Nephron progenitor cell (in vitro differentiated cells): ENCODE results near the gene GOLGA8K.
"Not testable (repeated sequence)": the region's sequence is repeated elsewhere in the genome, so short reads cannot be mapped to it uniquely, and the experiment has no call there.

Source experiments
- DNase-seq: peaks from one replicate; pipeline ENCODE4 v3.0.0; 2021
- H3K27ac Mint-ChIP-seq: 2 replicates; pipeline ENCODE4 v1.8.0; 2021; ENCODE audit warnings: mild to moderate bottlenecking, moderate library complexity, mixed read lengths
- H3K27me3 Mint-ChIP-seq: 2 replicates; pipeline ENCODE4 v1.8.0; 2021; ENCODE audit warnings: mild to moderate bottlenecking, low read depth, mixed read lengths; ENCODE audit not compliant: poor library complexity
- H3K36me3 Mint-ChIP-seq: 2 replicates; pipeline ENCODE4 v1.8.0; 2021; ENCODE audit warnings: low read depth, mixed read lengths
- H3K4me1 Mint-ChIP-seq: 2 replicates; pipeline ENCODE4 v1.8.0; 2021; ENCODE audit warnings: mixed read lengths
- H3K4me3 Mint-ChIP-seq: 2 replicates; pipeline ENCODE4 v1.8.0; 2021; ENCODE audit warnings: mild to moderate bottlenecking, moderate library complexity, mixed read lengths
- H3K9me3 Mint-ChIP-seq: 2 replicates; pipeline ENCODE4 v1.8.0; 2021; ENCODE audit warnings: mild to moderate bottlenecking, moderate library complexity, mixed read lengths

The GOLGA8K gene

DNA sequence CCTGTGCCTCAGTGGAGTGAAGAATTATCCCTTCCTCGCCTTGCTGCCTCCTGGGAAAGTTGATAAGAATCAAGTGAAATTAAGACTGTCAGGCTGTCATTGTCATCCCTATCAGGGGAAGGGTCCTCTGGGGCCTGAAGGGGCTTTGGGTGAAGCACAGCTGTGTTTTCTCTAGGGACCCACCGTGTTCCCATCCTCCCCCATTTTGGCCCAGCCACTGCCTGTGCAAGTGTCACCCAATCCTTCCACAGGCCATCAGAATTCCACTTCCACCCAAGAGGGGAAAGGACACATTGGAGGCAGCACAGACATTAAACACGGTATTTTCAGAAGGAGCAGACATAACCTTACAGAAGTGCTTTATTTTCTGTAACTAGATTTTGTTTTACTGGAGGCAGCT lies 59.2 kb downstream of the GOLGA8K start:
- not testable (repeated sequence) for H3K27ac Mint-ChIP-seq, H3K4me1 Mint-ChIP-seq, H3K9me3 Mint-ChIP-seq, DNase-seq, H3K27me3 Mint-ChIP-seq, H3K36me3 Mint-ChIP-seq
- H3K4me3 Mint-ChIP-seq = peak overlapping the region; percentile 60
